Measurements from ENCODE around the gene CACNA1B.
"Not testable (repeated sequence)": the region's sequence is repeated elsewhere in the genome, so short reads cannot be mapped to it uniquely, and the experiment has no call there.

The CACNA1B gene

GRCh38 chr9:138080979-138081378, 203.4 kb downstream of the CACNA1B start:
- TF ChIP-seq CTCF (IDR thresholded peaks at IDR 0.05; ENCODE audit: unreplicated experiment in 3 of 3): no peak
- Mint-ChIP-seq H3K27me3 (ENCODE audit: low read depth) (peaks cover 3% of the 10 kb centered on the region), H3K27ac (no peak overlapping the region), H3K4me3 (no peak overlapping the region), H3K36me3 (ENCODE audit: low read depth) (no peaks in the 10 kb centered on the region), H3K9me3 (peaks cover 17% of the 10 kb centered on the region), H3K4me1 (no peaks in the 10 kb centered on the region)

GRCh38 chr9:138082918-138083636, 205.5 kb downstream of the CACNA1B start:
- peaks cover 27% of the 10 kb centered on the region for H3K9me3 Mint-ChIP-seq

GRCh38 chr9:138083873-138084272, 206.3 kb downstream of the CACNA1B start:
- Mint-ChIP-seq H3K4me3 (no peak overlapping the region), H3K4me1 (no peaks in the 10 kb centered on the region), H3K27me3 (ENCODE audit: low read depth) (peaks cover 3% of the 10 kb centered on the region), H3K9me3 (peaks cover 27% of the 10 kb centered on the region), H3K36me3 (ENCODE audit: low read depth) (no peaks in the 10 kb centered on the region), H3K27ac (no peak overlapping the region)
- TF ChIP-seq CTCF (IDR thresholded peaks at IDR 0.05; ENCODE audit: unreplicated experiment in 3 of 3): no peak

More at GRCh38 chr9:138082918-138083636, 205.5 kb downstream of the CACNA1B start:
- TF ChIP-seq CTCF (IDR thresholded peaks at IDR 0.05; ENCODE audit: unreplicated experiment in 3 of 3): no peak
- peaks cover 3% of the 10 kb centered on the region for H3K27me3 Mint-ChIP-seq (ENCODE audit: low read depth)
- H3K36me3 Mint-ChIP-seq (ENCODE audit: low read depth): no peaks in the 10 kb centered on the region
- H3K4me1 Mint-ChIP-seq: no peaks in the 10 kb centered on the region
- no peak overlapping the region for H3K27ac Mint-ChIP-seq
- H3K4me3 Mint-ChIP-seq: no peak overlapping the region

- H3K36me3 Mint-ChIP-seq (ENCODE audit: low read depth): no peaks in the 10 kb centered on the region
- H3K9me3 Mint-ChIP-seq: peaks cover 30% of the 10 kb centered on the region
- no peak overlapping the region for H3K27ac Mint-ChIP-seq
- TF ChIP-seq CTCF (IDR thresholded peaks at IDR 0.05; ENCODE audit: unreplicated experiment in 3 of 3): no peak
- H3K4me3 Mint-ChIP-seq: no peak overlapping the region
- no peaks in the 10 kb centered on the region for H3K4me1 Mint-ChIP-seq
- H3K27me3 Mint-ChIP-seq (ENCODE audit: low read depth): no peaks in the 10 kb centered on the region
These were observed 208.0 kb downstream of the CACNA1B start for GRCh38 chr9:138085568-138085967.

- not testable (repeated sequence) for H3K4me3 Mint-ChIP-seq; H3K27me3 Mint-ChIP-seq (ENCODE audit: low read depth); H3K4me1 Mint-ChIP-seq; H3K27ac Mint-ChIP-seq; H3K36me3 Mint-ChIP-seq (ENCODE audit: low read depth)
- peaks cover 28% of the 10 kb centered on the region for H3K9me3 Mint-ChIP-seq
These were observed 214.5 kb downstream of the CACNA1B start for GRCh38 chr9:138092057-138092456.

GRCh38 chr9:138094028-138094427, 216.4 kb downstream of the CACNA1B start:
- no peak overlapping the region for H3K4me3 Mint-ChIP-seq

More at GRCh38 chr9:138094028-138094427, 216.4 kb downstream of the CACNA1B start:
- no peaks in the 10 kb centered on the region for H3K27me3 Mint-ChIP-seq (ENCODE audit: low read depth)
- H3K9me3 Mint-ChIP-seq: peaks cover 25% of the 10 kb centered on the region
- TF ChIP-seq CTCF (IDR thresholded peaks at IDR 0.05; ENCODE audit: unreplicated experiment in 3 of 3): no peak
- H3K36me3 Mint-ChIP-seq (ENCODE audit: low read depth): no peaks in the 10 kb centered on the region
- H3K27ac Mint-ChIP-seq: no peak overlapping the region
- no peaks in the 10 kb centered on the region for H3K4me1 Mint-ChIP-seq
